Measurements from ENCODE around the gene UBALD1.
A peak's percentile ranks its signal among the peaks of the same experiment; 100 is the strongest.
"Not testable (repeated sequence)": the region's sequence is repeated elsewhere in the genome, so short reads cannot be mapped to it uniquely, and the experiment has no call there.

Gene UBALD1

GRCh38 chr16:4652561-4652960, 37.9 kb upstream of the UBALD1 start:
- CTCF ChIA-PET = no interaction called here
- POLR2A ChIA-PET = no interaction called here
- TF ChIP-seq LEF1 (IDR thresholded peaks at IDR 0.05; ENCODE audit: borderline replicate concordance) = no peak
- no peak for TF ChIP-seq TARDBP (IDR thresholded peaks at IDR 0.05)
- no peak for TF ChIP-seq L3MBTL2 (conservative IDR thresholded peaks at IDR 0.05)
- TF ChIP-seq BHLHE40 (IDR thresholded peaks at IDR 0.05; ENCODE audit: borderline replicate concordance) = no peak
- no peak for TF ChIP-seq FOXK2 (IDR thresholded peaks at IDR 0.05)
- no peak for TF ChIP-seq NFRKB (IDR thresholded peaks at IDR 0.05)
- TF ChIP-seq FOXA1 (IDR thresholded peaks at IDR 0.05) = no peak
- no peak for TF ChIP-seq SP1 (IDR thresholded peaks at IDR 0.05)
- no peak for TF ChIP-seq ELF4 (IDR thresholded peaks at IDR 0.05)
- TF ChIP-seq SUZ12 (IDR thresholded peaks at IDR 0.05) = no peak
- no peak for TF ChIP-seq CTBP1 (IDR thresholded peaks at IDR 0.05; ENCODE audit: borderline replicate concordance)
- TF ChIP-seq ZNF384 (IDR thresholded peaks at IDR 0.05) = no peak
- no peak for DNase-seq (ENCODE audit: extremely low spot score)

DNA sequence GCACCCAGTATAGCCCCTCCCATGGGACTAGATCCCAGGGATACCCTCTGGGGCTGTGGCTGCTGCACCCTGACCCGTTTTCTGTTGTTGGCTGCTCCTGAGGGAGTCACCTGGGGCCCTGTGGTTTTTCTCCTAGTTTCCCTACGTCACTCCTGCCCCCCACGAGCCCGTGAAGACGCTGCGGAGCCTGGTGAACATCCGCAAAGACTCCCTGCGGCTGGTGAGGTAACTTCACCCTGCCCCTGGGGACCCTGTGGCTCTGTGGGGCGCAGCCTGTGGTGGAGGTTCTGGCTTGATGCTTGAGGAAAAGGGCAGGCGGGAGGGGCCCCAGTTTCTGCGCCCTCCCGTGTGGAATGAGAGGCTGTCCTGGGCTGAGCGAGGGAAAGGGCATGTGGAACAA, 37.1 kb upstream of the UBALD1 start:
- POLR2A ChIA-PET = no interaction called here
- CTCF ChIA-PET = no interaction called here
- DNase-seq (ENCODE audit: extremely low spot score) = no peak
- no peak for TF ChIP-seq SUZ12 (IDR thresholded peaks at IDR 0.05)
- no peak for TF ChIP-seq HDGF (IDR thresholded peaks at IDR 0.05; ENCODE audit: borderline replicate concordance)
- no peak for TF ChIP-seq L3MBTL2 (conservative IDR thresholded peaks at IDR 0.05)
- no peak for TF ChIP-seq LEF1 (IDR thresholded peaks at IDR 0.05; ENCODE audit: borderline replicate concordance)
- no peak for TF ChIP-seq NFRKB (IDR thresholded peaks at IDR 0.05)
- TF ChIP-seq FOXK2 (IDR thresholded peaks at IDR 0.05) = no peak
- no peak for TF ChIP-seq ARNT (IDR thresholded peaks at IDR 0.05)
- TF ChIP-seq TARDBP (IDR thresholded peaks at IDR 0.05) = no peak
- no peak for TF ChIP-seq ELF4 (IDR thresholded peaks at IDR 0.05)
- TF ChIP-seq FOXM1 (IDR thresholded peaks at IDR 0.05; ENCODE audit: borderline replicate concordance) = no peak
- TF ChIP-seq, protein P1, sequence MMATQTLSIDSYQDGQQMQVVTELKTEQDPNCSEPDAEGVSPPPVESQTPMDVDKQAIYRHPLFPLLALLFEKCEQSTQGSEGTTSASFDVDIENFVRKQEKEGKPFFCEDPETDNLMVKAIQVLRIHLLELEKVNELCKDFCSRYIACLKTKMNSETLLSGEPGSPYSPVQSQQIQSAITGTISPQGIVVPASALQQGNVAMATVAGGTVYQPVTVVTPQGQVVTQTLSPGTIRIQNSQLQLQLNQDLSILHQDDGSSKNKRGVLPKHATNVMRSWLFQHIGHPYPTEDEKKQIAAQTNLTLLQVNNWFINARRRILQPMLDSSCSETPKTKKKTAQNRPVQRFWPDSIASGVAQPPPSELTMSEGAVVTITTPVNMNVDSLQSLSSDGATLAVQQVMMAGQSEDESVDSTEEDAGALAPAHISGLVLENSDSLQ (IDR thresholded peaks at IDR 0.05) = no peak
- TF ChIP-seq SP1 (IDR thresholded peaks at IDR 0.05) = no peak
- no peak for TF ChIP-seq CTBP1 (IDR thresholded peaks at IDR 0.05; ENCODE audit: borderline replicate concordance)
- no peak for TF ChIP-seq FOXA1 (IDR thresholded peaks at IDR 0.05)
- no peak for TF ChIP-seq ZNF384 (IDR thresholded peaks at IDR 0.05)
- no peak for TF ChIP-seq BHLHE40 (IDR thresholded peaks at IDR 0.05; ENCODE audit: borderline replicate concordance)

DNA sequence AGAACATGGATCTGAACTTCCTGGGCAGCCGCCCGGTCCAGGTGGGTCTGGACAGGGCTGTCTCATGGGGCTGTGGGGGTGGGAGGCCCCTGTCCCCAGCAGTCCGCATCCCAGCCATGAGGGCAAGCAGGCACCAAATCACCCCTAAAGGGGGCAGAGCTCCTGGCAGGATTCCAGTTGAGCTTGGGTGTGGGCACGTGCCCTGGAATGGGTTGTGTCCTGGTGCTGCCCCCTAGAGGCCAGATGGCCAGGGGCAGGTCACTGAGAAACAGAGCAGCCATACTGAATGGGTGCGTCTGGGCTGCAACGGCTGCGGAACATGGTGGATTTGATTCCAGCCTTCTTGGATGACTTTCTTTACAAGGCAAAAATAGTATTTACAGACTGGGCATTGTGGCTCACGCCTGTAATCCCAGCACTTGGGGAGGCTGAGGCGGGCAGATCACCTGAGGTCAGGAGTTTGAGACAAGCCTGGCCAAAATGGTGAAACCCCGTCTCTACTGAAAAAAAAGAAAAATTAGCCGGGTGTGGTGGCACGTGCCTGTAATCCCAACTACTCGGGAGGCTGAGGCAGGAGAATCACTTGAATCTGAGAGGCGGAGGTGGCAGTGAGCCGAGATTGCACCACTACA, 35.9 kb upstream of the UBALD1 start:
- POLR2A ChIA-PET = not testable (repeated sequence)
- CTCF ChIA-PET = interaction anchor here (0.6 kb wide), 1 partner anchor 32 kb away, joined by 3 read pairs; no protein-coding TSS in a partner anchor
- TF ChIP-seq L3MBTL2 (conservative IDR thresholded peaks at IDR 0.05) = peak; percentile 64
- peak; percentile 49; the same call in 1 of the 2 replicates for TF ChIP-seq BHLHE40 (IDR thresholded peaks at IDR 0.05; ENCODE audit: borderline replicate concordance)
- DNase-seq (ENCODE audit: extremely low spot score) = peak; percentile 88

DNA sequence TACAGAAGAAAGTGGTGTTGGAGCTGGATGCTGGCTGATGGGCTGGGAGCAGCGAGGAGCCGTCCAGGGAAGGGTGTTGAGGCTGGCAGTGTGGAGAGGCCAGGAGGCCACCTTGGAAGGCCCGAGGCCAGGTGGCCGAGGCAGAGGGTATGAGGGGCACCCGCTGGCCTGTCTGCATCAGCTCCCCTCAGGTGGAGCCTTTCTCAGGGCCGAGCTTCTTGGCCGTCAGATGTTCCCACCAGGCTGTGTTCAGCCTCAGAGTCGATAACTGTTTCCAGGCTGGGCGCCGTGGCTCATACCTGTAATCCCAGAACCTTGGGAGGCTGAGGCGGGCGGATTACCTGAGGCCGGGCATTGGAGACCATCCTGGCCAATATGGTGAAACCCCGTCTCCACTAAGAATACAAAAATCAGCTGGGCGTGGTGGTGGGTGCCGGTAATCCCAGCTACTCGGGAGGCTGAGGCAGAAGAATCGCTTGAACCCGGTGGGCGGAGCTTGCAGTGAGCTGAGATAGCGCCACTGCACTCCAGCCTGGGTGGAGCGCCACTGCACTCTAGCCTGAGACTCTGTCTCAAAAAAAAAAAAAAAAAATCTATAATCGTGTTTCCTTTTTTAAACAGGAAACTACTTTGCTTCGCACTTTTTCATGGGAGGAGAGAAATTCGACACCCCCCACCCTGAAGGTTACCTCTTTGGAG, 35.2 kb upstream of the UBALD1 start:
- no peak for DNase-seq (ENCODE audit: extremely low spot score)

DNA sequence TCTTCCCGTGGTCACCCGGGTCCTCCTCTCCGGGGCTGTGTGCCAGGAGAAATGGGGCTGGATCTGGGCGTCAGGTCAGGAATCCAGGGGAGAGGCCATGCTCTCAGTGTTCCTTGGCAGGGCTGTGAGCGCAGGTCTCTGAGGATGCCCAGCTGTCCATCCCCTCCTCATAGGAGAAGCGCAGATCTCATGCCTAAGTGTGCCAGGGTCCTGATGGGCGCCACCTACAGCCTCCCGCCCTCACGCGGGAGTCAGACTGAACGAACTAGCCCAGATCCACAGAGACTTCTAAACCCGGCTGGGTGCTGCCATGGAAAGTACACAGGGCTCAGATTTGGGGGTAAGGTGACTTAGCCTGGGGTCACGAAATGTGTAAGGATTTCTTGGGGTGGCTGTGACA, 34.2 kb upstream of the UBALD1 start:
- ChIA-PET POLR2A (no interaction called here), CTCF (no interaction called here)
- no peak for TF ChIP-seq SUZ12 (IDR thresholded peaks at IDR 0.05)
- TF ChIP-seq FOXM1 (IDR thresholded peaks at IDR 0.05; ENCODE audit: borderline replicate concordance) = no peak
- no peak for TF ChIP-seq BHLHE40 (IDR thresholded peaks at IDR 0.05; ENCODE audit: borderline replicate concordance)
- TF ChIP-seq TARDBP (IDR thresholded peaks at IDR 0.05) = no peak
- no peak for TF ChIP-seq NFRKB (IDR thresholded peaks at IDR 0.05)
- TF ChIP-seq CTBP1 (IDR thresholded peaks at IDR 0.05; ENCODE audit: borderline replicate concordance) = no peak
- TF ChIP-seq LEF1 (IDR thresholded peaks at IDR 0.05; ENCODE audit: borderline replicate concordance) = no peak
- TF ChIP-seq HDGF (IDR thresholded peaks at IDR 0.05; ENCODE audit: borderline replicate concordance) = no peak
- no peak for TF ChIP-seq SP1 (IDR thresholded peaks at IDR 0.05)
- TF ChIP-seq FOXA1 (IDR thresholded peaks at IDR 0.05) = no peak
- TF ChIP-seq L3MBTL2 (conservative IDR thresholded peaks at IDR 0.05) = no peak
- TF ChIP-seq, protein P1 (IDR thresholded peaks at IDR 0.05) = no peak
- TF ChIP-seq ZNF384 (IDR thresholded peaks at IDR 0.05) = no peak
- TF ChIP-seq FOXK2 (IDR thresholded peaks at IDR 0.05) = no peak
- TF ChIP-seq ELF4 (IDR thresholded peaks at IDR 0.05) = no peak
- TF ChIP-seq ARNT (IDR thresholded peaks at IDR 0.05) = no peak
- no peak for DNase-seq (ENCODE audit: extremely low spot score)

More for the DNA sequence above, 35.2 kb upstream of the UBALD1 start:
- TF ChIP-seq ELF4 (IDR thresholded peaks at IDR 0.05) = no peak
- no peak for TF ChIP-seq FOXA1 (IDR thresholded peaks at IDR 0.05)
- TF ChIP-seq FOXK2 (IDR thresholded peaks at IDR 0.05) = no peak
- no peak for TF ChIP-seq BHLHE40 (IDR thresholded peaks at IDR 0.05; ENCODE audit: borderline replicate concordance)
- TF ChIP-seq LEF1 (IDR thresholded peaks at IDR 0.05; ENCODE audit: borderline replicate concordance) = no peak
- no peak for TF ChIP-seq CTBP1 (IDR thresholded peaks at IDR 0.05; ENCODE audit: borderline replicate concordance)
- no peak for TF ChIP-seq NFRKB (IDR thresholded peaks at IDR 0.05)
- no peak for TF ChIP-seq HDGF (IDR thresholded peaks at IDR 0.05; ENCODE audit: borderline replicate concordance)
- no peak for TF ChIP-seq ARNT (IDR thresholded peaks at IDR 0.05)
- no peak for TF ChIP-seq SP1 (IDR thresholded peaks at IDR 0.05)
- TF ChIP-seq SUZ12 (IDR thresholded peaks at IDR 0.05) = no peak
- no peak for TF ChIP-seq ZNF384 (IDR thresholded peaks at IDR 0.05)
- no peak for TF ChIP-seq L3MBTL2 (conservative IDR thresholded peaks at IDR 0.05)
- TF ChIP-seq, protein P1 (IDR thresholded peaks at IDR 0.05) = no peak
- ChIA-PET POLR2A (no interaction called here), CTCF (interaction anchor here (0.6 to 0.7 kb wide), 3 partner anchors 31 to 209 kb away, joined by 3 to 9 read pairs (median 3); no protein-coding TSS in a partner anchor)

All from HEK293T (cell line).